HEK293 (cell line): ENCODE results near the gene ASXL2.

Source experiments
- CTCF ChIA-PET: fragments of 350-600 bp; formaldehyde crosslinking; extraction: SDS; loops from one replicate; lab custom pipeline; 2021; ENCODE audit warnings: antibody characterized with exemption; lab: Yijun Ruan, JAX
- POLR2A ChIA-PET: fragments of 300-600 bp; formaldehyde crosslinking; extraction: SDS; loops from one replicate; lab custom pipeline; 2020; ENCODE audit warnings: antibody characterized with exemption, inconsistent platforms; lab: Yijun Ruan, JAX
- H3K27ac ChIP-seq: fragments of 200-500 bp; sonication (Bioruptor generic); 2 replicates; pipeline ENCODE4 v1.5.1; 2014; ENCODE audit warnings: low read depth, low read length, control low read depth, inconsistent platforms; ENCODE audit errors: extremely low read depth
- H3K36me3 ChIP-seq, 2 experiments: fragments of 200-500 bp in 1 of 2; sonication (Bioruptor generic) in 1 of 2; 1 replicate in 1 of 2; 2 replicates in 1 of 2; pipeline ENCODE4 v1.5.1; 2014 to 2017; ENCODE audit warnings: inconsistent platforms in 2 of 2, low read length in 2 of 2; ENCODE audit not compliant: control insufficient read depth in 2 of 2, insufficient read depth in 1 of 2
- H3K4me1 ChIP-seq: fragments of 200-500 bp; sonication (Bioruptor generic); 2 replicates; pipeline ENCODE4 v1.5.1; 2014; ENCODE audit warnings: mild to moderate bottlenecking, low read length, inconsistent platforms; ENCODE audit not compliant: control insufficient read depth, insufficient read depth
- H3K4me3 ChIP-seq: 2 replicates; pipeline ENCODE4 v1.5.1; 2011; ENCODE audit warnings: low read depth, mild to moderate bottlenecking, control low read depth, low read length, moderate library complexity
- H3K9me3 ChIP-seq: fragments of 200-500 bp; sonication (Bioruptor generic); 2 replicates; pipeline ENCODE4 v1.5.1; 2014; ENCODE audit warnings: low read depth, low read length, inconsistent platforms; ENCODE audit not compliant: control insufficient read depth, insufficient read depth
- KLF7 ChIP-seq: fragments of 450-650 bp; formaldehyde crosslinking; IDR thresholded peaks from 2 replicates; pipeline ENCODE4 v1.5.1; 2016; ENCODE audit warnings: missing biosample characterization, missing genetic modification characterization, borderline replicate concordance
- RBAK ChIP-seq: fragments of 450-650 bp; formaldehyde crosslinking; IDR thresholded peaks from 2 replicates; pipeline ENCODE4 v1.5.1; 2016; ENCODE audit warnings: missing biosample characterization, missing genetic modification characterization
- ZBTB17 ChIP-seq: fragments of 450-650 bp; formaldehyde crosslinking; IDR thresholded peaks from 2 replicates; pipeline ENCODE4 v1.5.1; 2016; ENCODE audit warnings: missing biosample characterization, missing genetic modification characterization
- ZNF10 ChIP-seq: fragments of 450-650 bp; formaldehyde crosslinking; IDR thresholded peaks from 2 replicates; pipeline ENCODE4 v1.5.1; 2017; ENCODE audit warnings: missing biosample characterization, missing genetic modification characterization
- ZNF2 ChIP-seq: fragments of 450-650 bp; formaldehyde crosslinking; IDR thresholded peaks from 2 replicates; pipeline ENCODE4 v1.5.1; 2016; ENCODE audit warnings: missing biosample characterization, missing genetic modification characterization
- ZNF394 ChIP-seq: fragments of 450-650 bp; formaldehyde crosslinking; IDR thresholded peaks from 2 replicates; pipeline ENCODE4 v1.5.1; 2016; ENCODE audit warnings: missing biosample characterization, missing genetic modification characterization, mild to moderate bottlenecking, moderate library complexity, borderline replicate concordance
- ZNF416 ChIP-seq: fragments of 450-650 bp; formaldehyde crosslinking; IDR thresholded peaks from 2 replicates; pipeline ENCODE4 v1.5.1; 2016; ENCODE audit warnings: missing biosample characterization, missing genetic modification characterization
- ZNF548 ChIP-seq: fragments of 450-650 bp; formaldehyde crosslinking; IDR thresholded peaks from 2 replicates; pipeline ENCODE4 v1.5.1; 2016; ENCODE audit warnings: missing biosample characterization, missing genetic modification characterization
- ZNF558 ChIP-seq: fragments of 450-650 bp; formaldehyde crosslinking; IDR thresholded peaks from 2 replicates; pipeline ENCODE4 v1.5.1; 2016; ENCODE audit warnings: missing biosample characterization, missing genetic modification characterization
- ZNF585B ChIP-seq: fragments of 450-650 bp; formaldehyde crosslinking; IDR thresholded peaks from 2 replicates; pipeline ENCODE4 v1.5.1; 2016; ENCODE audit warnings: missing biosample characterization, missing genetic modification characterization
- ZNF843 ChIP-seq: fragments of 450-650 bp; formaldehyde crosslinking; IDR thresholded peaks from 2 replicates; pipeline ENCODE4 v1.5.1; 2016; ENCODE audit warnings: missing biosample characterization, missing genetic modification characterization
- TF ChIP-seq, protein P1 (sequence below): fragments of 450-650 bp; formaldehyde crosslinking; IDR thresholded peaks from 2 replicates; pipeline ENCODE4 v1.5.1; 2016; ENCODE audit warnings: missing biosample characterization, missing genetic modification characterization
- TF ChIP-seq, protein P2 (sequence below): fragments of 450-650 bp; formaldehyde crosslinking; IDR thresholded peaks from 2 replicates; pipeline ENCODE4 v1.5.1; 2016; ENCODE audit warnings: missing biosample characterization, missing genetic modification characterization
- TF ChIP-seq, protein P3 (sequence below): fragments of 450-650 bp; formaldehyde crosslinking; optimal IDR thresholded peaks from 2 replicates; pipeline ENCODE3; 2016; ENCODE audit warnings: missing biosample characterization, mild to moderate bottlenecking, missing genetic modification characterization
- TF ChIP-seq, protein P4 (sequence below): IDR thresholded peaks from 2 replicates; pipeline ENCODE4 v1.6.1; 2011; ENCODE audit warnings: mild to moderate bottlenecking, low read depth, low read length, borderline replicate concordance
- TF ChIP-seq, protein P5 (sequence below): fragments of 450-650 bp; formaldehyde crosslinking; IDR thresholded peaks from 2 replicates; pipeline ENCODE4 v1.5.1; 2017; ENCODE audit warnings: missing biosample characterization, missing genetic modification characterization
- TF ChIP-seq, protein P6 (sequence below): fragments of 450-650 bp; formaldehyde crosslinking; IDR thresholded peaks from 2 replicates; pipeline ENCODE4 v1.5.1; 2017; ENCODE audit warnings: missing biosample characterization, missing genetic modification characterization
- TF ChIP-seq, protein P7 (sequence below): fragments of 450-650 bp; formaldehyde crosslinking; IDR thresholded peaks from 2 replicates; pipeline ENCODE4 v1.5.0; 2017; ENCODE audit warnings: missing biosample characterization, missing genetic modification characterization, borderline replicate concordance

The ASXL2 gene

DNA sequence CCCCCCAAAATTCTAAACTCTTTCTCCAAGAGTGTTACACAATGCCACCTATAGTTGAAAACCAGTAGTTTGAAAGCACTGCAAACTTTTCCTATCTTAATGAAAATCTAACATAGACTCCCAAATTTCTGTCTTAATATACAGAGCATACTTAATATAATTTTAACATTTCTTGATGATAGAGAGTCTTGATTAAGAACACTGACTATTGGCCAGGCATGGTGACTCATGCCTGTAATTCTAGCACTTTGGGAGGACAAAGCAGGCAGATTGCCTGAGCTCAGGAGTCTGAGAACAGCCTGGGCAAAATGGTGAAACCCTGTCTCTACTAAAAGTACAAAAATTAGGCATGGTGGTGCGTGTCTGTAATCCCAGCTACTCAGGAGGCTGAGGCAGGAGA, 34.2 kb downstream of the ASXL2 start (continued):
- TF ChIP-seq, protein P1, sequence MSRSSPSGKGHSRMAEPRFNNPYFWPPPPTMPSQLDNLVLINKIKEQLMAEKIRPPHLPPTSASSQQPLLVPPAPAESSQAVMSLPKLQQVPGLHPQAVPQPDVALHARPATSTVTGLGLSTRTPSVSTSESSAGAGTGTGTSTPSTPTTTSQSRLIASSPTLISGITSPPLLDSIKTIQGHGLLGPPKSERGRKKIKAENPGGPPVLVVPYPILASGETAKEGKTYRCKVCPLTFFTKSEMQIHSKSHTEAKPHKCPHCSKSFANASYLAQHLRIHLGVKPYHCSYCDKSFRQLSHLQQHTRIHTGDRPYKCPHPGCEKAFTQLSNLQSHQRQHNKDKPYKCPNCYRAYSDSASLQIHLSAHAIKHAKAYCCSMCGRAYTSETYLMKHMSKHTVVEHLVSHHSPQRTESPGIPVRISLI, result no peak

DNA sequence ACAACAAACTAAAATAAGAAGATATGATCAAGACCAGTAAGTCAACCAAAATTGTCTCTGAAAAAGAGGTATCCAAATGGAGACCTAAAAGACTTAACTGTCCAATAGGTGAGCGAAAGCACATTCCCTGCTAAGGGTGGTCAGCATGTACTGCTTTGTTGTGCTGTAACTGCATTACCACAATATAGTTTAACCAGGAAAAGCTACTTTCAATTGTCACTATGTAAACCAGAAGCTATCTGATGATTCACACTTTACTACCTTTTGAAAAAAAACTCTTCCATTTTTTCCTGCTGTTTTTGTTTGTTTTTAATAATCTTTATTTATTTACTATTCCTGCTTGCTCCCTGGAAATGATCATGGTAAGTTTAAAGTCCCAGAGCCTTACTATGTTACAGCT, 36.1 kb downstream of the ASXL2 start:
- Histone ChIP-seq H3K36me3 (peaks cover 5 to 6% of the 10 kb centered on the region in 2 experiments; a peak in 2 of 3 replicates), H3K27ac (no peak overlapping the region), H3K9me3 (no peaks in the 10 kb centered on the region), H3K4me1 (no peaks in the 10 kb centered on the region), H3K4me3 (no peak overlapping the region)
- TF ChIP-seq ZNF10 (tag by site-specific recombination) (peak; percentile 37; the same call in 1 of the 2 replicates), RBAK (tag by site-specific recombination) (no peak), KLF7 (no peak), ZNF558 (tag by site-specific recombination) (no peak)
- TF ChIP-seq, protein P2, sequence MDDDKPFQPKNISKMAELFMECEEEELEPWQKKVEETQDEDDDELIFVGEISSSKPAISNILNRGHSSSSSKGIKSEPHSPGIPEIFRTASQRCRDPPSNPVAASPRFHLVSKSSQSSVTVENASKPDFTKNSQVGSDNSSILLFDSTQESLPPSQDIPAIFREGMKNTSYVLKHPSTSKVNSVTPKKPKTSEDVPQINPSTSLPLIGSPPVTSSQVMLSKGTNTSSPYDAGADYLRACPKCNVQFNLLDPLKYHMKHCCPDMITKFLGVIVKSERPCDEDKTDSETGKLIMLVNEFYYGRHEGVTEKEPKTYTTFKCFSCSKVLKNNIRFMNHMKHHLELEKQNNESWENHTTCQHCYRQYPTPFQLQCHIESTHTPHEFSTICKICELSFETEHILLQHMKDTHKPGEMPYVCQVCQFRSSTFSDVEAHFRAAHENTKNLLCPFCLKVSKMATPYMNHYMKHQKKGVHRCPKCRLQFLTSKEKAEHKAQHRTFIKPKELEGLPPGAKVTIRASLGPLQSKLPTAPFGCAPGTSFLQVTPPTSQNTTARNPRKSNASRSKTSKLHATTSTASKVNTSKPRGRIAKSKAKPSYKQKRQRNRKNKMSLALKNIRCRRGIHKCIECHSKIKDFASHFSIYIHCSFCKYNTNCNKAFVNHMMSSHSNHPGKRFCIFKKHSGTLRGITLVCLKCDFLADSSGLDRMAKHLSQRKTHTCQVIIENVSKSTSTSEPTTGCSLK (tag by site-specific recombination), result no peak
- TF ChIP-seq, protein P3, sequence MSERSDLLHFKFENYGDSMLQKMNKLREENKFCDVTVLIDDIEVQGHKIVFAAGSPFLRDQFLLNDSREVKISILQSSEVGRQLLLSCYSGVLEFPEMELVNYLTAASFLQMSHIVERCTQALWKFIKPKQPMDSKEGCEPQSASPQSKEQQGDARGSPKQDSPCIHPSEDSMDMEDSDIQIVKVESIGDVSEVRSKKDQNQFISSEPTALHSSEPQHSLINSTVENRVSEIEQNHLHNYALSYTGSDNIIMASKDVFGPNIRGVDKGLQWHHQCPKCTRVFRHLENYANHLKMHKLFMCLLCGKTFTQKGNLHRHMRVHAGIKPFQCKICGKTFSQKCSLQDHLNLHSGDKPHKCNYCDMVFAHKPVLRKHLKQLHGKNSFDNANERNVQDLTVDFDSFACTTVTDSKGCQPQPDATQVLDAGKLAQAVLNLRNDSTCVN, result no peak
- TF ChIP-seq, protein P4, sequence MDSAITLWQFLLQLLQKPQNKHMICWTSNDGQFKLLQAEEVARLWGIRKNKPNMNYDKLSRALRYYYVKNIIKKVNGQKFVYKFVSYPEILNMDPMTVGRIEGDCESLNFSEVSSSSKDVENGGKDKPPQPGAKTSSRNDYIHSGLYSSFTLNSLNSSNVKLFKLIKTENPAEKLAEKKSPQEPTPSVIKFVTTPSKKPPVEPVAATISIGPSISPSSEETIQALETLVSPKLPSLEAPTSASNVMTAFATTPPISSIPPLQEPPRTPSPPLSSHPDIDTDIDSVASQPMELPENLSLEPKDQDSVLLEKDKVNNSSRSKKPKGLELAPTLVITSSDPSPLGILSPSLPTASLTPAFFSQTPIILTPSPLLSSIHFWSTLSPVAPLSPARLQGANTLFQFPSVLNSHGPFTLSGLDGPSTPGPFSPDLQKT, result no peak
- TF ChIP-seq, protein P5, sequence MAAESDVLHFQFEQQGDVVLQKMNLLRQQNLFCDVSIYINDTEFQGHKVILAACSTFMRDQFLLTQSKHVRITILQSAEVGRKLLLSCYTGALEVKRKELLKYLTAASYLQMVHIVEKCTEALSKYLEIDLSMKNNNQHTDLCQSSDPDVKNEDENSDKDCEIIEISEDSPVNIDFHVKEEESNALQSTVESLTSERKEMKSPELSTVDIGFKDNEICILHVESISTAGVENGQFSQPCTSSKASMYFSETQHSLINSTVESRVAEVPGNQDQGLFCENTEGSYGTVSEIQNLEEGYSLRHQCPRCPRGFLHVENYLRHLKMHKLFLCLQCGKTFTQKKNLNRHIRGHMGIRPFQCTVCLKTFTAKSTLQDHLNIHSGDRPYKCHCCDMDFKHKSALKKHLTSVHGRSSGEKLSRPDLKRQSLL (tag by site-specific recombination), result no peak
- TF ChIP-seq, protein P6, sequence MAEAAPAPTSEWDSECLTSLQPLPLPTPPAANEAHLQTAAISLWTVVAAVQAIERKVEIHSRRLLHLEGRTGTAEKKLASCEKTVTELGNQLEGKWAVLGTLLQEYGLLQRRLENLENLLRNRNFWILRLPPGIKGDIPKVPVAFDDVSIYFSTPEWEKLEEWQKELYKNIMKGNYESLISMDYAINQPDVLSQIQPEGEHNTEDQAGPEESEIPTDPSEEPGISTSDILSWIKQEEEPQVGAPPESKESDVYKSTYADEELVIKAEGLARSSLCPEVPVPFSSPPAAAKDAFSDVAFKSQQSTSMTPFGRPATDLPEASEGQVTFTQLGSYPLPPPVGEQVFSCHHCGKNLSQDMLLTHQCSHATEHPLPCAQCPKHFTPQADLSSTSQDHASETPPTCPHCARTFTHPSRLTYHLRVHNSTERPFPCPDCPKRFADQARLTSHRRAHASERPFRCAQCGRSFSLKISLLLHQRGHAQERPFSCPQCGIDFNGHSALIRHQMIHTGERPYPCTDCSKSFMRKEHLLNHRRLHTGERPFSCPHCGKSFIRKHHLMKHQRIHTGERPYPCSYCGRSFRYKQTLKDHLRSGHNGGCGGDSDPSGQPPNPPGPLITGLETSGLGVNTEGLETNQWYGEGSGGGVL, result no peak
- POLR2A ChIA-PET, result no interaction called here
- CTCF ChIA-PET, result interaction anchor here (0.6 to 4.3 kb wide), 4 partner anchors 11 to 305 kb away, joined by 3 to 33 read pairs (median 4); no protein-coding TSS in a partner anchor

DNA sequence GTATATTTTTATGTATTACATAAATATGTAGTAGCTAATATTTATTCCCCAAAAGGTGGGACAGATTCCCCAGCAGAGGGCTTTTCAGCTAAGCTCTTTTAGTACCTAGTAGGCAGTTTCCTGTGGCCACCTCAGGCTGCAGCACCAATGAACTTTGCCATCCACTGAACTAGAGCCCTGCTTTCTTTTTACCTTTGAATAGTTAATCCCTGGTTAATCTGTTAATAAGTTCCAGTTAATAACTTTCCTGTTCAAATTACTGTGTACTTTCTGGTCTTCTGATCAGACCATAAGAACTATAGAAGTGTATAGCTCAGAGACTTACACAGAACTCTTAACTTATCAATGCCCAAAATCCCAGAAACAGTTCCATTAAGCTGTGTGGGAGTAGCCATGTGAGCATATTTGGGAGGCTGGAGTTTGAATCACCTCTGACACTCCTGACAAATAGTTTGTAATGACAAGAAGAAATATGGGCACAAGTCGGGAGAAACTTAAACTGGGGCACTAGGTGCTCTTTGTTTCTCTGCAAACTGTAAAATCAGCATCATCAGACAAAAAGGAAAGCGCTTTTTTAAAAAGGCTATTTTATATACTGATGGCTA, 40.0 kb downstream of the ASXL2 start:
- no peaks in the 10 kb centered on the region for H3K4me1 ChIP-seq
- no peak overlapping the region for H3K27ac ChIP-seq
- H3K9me3 ChIP-seq, result no peaks in the 10 kb centered on the region
- peaks cover 0 to 4% of the 10 kb centered on the region in 2 experiments; a peak in 2 of 3 replicates for H3K36me3 ChIP-seq
- CTCF ChIA-PET, result interaction anchor here (0.6 to 2.1 kb wide), 4 partner anchors 14 to 440 kb away, joined by 3 to 14 read pairs (median 4); no protein-coding TSS in a partner anchor
- no peak overlapping the region for H3K4me3 ChIP-seq
- POLR2A ChIA-PET, result no interaction called here
- TF ChIP-seq ZNF558 (tag by site-specific recombination) (no peak), ZBTB17 (tag by site-specific recombination) (no peak), ZNF416 (no peak), ZNF548 (tag by site-specific recombination) (no peak), ZNF394 (tag by site-specific recombination) (no peak), ZNF2 (no peak), ZNF843 (tag by site-specific recombination) (no peak), ZNF585B (tag by site-specific recombination) (no peak)
- TF ChIP-seq, protein P7, sequence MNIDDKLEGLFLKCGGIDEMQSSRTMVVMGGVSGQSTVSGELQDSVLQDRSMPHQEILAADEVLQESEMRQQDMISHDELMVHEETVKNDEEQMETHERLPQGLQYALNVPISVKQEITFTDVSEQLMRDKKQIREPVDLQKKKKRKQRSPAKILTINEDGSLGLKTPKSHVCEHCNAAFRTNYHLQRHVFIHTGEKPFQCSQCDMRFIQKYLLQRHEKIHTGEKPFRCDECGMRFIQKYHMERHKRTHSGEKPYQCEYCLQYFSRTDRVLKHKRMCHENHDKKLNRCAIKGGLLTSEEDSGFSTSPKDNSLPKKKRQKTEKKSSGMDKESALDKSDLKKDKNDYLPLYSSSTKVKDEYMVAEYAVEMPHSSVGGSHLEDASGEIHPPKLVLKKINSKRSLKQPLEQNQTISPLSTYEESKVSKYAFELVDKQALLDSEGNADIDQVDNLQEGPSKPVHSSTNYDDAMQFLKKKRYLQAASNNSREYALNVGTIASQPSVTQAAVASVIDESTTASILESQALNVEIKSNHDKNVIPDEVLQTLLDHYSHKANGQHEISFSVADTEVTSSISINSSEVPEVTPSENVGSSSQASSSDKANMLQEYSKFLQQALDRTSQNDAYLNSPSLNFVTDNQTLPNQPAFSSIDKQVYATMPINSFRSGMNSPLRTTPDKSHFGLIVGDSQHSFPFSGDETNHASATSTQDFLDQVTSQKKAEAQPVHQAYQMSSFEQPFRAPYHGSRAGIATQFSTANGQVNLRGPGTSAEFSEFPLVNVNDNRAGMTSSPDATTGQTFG, result no peak
- TF ChIP-seq, protein P6, result no peak
